Liver (tissue), 9 donors: ENCODE results near the gene GHR. TPM values are rescaled to one million over a fixed set of nuclear protein-coding genes. Genes with fewer than 3 reads are reported as not detected.

ENCODE experiments used
- DNase-seq: peaks from one replicate; pipeline ENCODE4 v3.0.0-alpha.2; 2017; ENCODE audit warnings: low spot score
- H3K27ac ChIP-seq, 2 donors: one replicate each; pipeline ENCODE4 v1.7.0; 2013; ENCODE audit warnings: inconsistent platforms in 2 of 2, low read length in 2 of 2, control low read depth in 1 of 2, low read depth in 1 of 2, mild to moderate bottlenecking in 1 of 2
- H3K27me3 ChIP-seq, 4 donors: one replicate each; pipeline versions ENCODE4 v1.6.1 to v1.7.0; 2013; ENCODE audit warnings: low read length in 3 of 4, inconsistent platforms in 1 of 4, mild to moderate bottlenecking in 1 of 4, moderate library complexity in 1 of 4; ENCODE audit not compliant: control insufficient read depth in 4 of 4, insufficient read depth in 4 of 4
- H3K36me3 ChIP-seq, 4 donors: one replicate each; pipeline versions ENCODE4 v1.6.1 to v1.7.0; 2013; ENCODE audit warnings: low read length in 3 of 4, mild to moderate bottlenecking in 3 of 4, low read depth in 1 of 4, moderate library complexity in 1 of 4; ENCODE audit not compliant: control insufficient read depth in 4 of 4, insufficient read depth in 3 of 4
- H3K4me1 ChIP-seq, 4 donors: one replicate each; pipeline versions ENCODE4 v1.6.1 to v1.7.0; 2013; ENCODE audit warnings: low read length in 3 of 4, mild to moderate bottlenecking in 3 of 4, moderate library complexity in 1 of 4; ENCODE audit not compliant: control insufficient read depth in 4 of 4, insufficient read depth in 4 of 4
- H3K4me3 ChIP-seq, 3 donors: one replicate each; pipeline versions ENCODE4 v1.6.1 to v1.7.0; 2013; ENCODE audit warnings: low read length in 3 of 3, control low read depth in 1 of 3, low read depth in 1 of 3, mild to moderate bottlenecking in 1 of 3
- H3K9ac ChIP-seq, 2 donors: one replicate each; pipeline ENCODE4 v1.7.0; 2013; ENCODE audit warnings: low read length in 2 of 2, mild to moderate bottlenecking in 2 of 2, moderate library complexity in 2 of 2, control low read depth in 1 of 2, low read depth in 1 of 2
- H3K9me3 ChIP-seq, 4 donors: one replicate each; pipeline versions ENCODE4 v1.6.1 to v1.7.0; 2013; ENCODE audit warnings: low read length in 3 of 4; ENCODE audit not compliant: control insufficient read depth in 4 of 4
- GABPA ChIP-seq, 2 donors: IDR thresholded peaks in 1 of 2; conservative IDR thresholded peaks in 1 of 2; 2 replicates each; pipeline ENCODE4 v1.6.1; 2016; ENCODE audit warnings: antibody characterized with exemption in 2 of 2, mild to moderate bottlenecking in 1 of 2, moderate library complexity in 1 of 2
- JUND ChIP-seq, 2 donors: IDR thresholded peaks; 2 replicates each; pipeline ENCODE4 v1.6.1; 2016; ENCODE audit warnings: antibody characterized with exemption in 2 of 2
- RXRA ChIP-seq, 2 donors: IDR thresholded peaks; 2 replicates each; pipeline ENCODE4 v1.6.1; 2017 to 2018; ENCODE audit warnings: antibody characterized with exemption in 2 of 2, mild to moderate bottlenecking in 1 of 2
- SP1 ChIP-seq: IDR thresholded peaks from 2 replicates; pipeline ENCODE4 v1.6.1; 2018; ENCODE audit warnings: antibody characterized with exemption, mild to moderate bottlenecking
- TAF1 ChIP-seq: conservative IDR thresholded peaks from 2 replicates; pipeline ENCODE4 v1.6.1; 2016; ENCODE audit warnings: antibody characterized with exemption, mild to moderate bottlenecking
- WGBS: extraction: QIAGEN DNeasy Blood & Tissue Kit; methylation state at CpG from one replicate; pipeline ENCODE4 v1.1.7; 2013; 5-methylcytosine and 5-hydroxymethylcytosine counted together
- polyA plus RNA-seq, 2 donors: library from polyadenylated mRNA; stranded (reverse) in 1 of 2; unstranded in 1 of 2; fragments of 200-250 nt in 1 of 2; fragments of >200 nt in 1 of 2; fragmentation: Nextera tagmentation in 1 of 2; extraction: Ambion mirVana in 1 of 2; gene quantifications; one replicate each; pipeline versions ENCODE4 v1.2.1 to v1.2.3, GENCODE V29; 2013 to 2015
- total RNA-seq, 2 donors: library from RNA; depleted of rRNA; stranded (reverse); fragments of >200 nt; gene quantifications; one replicate each; pipeline ENCODE4 v1.2.3, GENCODE V29; 2014
- donor health status: healthy.
- donor health status: healthy.
- donor health status: healthy.
- donor health status: healthy.
- donor health status: healthy.

The GHR gene
- total and polyA plus RNA-seq, 4 donors: 6.6 to 104 (median 20.9) TPM

- peaks cover 0 to 11% (median 7%) of the 10 kb centered on the region in 4 donors for H3K4me1 ChIP-seq
- TF ChIP-seq TAF1: no peak
- no peak for TF ChIP-seq JUND (IDR thresholded peaks at IDR 0.05)
- TF ChIP-seq GABPA (IDR thresholded peaks at IDR 0.05 in 1 of 2, conservative IDR thresholded peaks at IDR 0.05 in 1 of 2): no peak
- no peak for TF ChIP-seq RXRA (IDR thresholded peaks at IDR 0.05)
- 26% methylated on average over 1 of the region's 1 CpG for WGBS
- H3K9ac ChIP-seq: no peak overlapping the region
- DNase-seq: no peak
- no peak overlapping the region for H3K4me3 ChIP-seq
- peaks cover 0 to 1% (median 0%) of the 10 kb centered on the region in 4 donors for H3K36me3 ChIP-seq
- H3K27me3 ChIP-seq: no peaks in the 10 kb centered on the region
- no peak overlapping the region for H3K27ac ChIP-seq
- no peaks in the 10 kb centered on the region for H3K9me3 ChIP-seq
These were observed 344.9 kb downstream of the GHR start for GRCh38 chr5:42768106-42768504.

- Histone ChIP-seq H3K9me3 (no peaks in the 10 kb centered on the region), H3K4me1 (peaks cover 0 to 11% (median 7%) of the 10 kb centered on the region in 4 donors), H3K36me3 (no peaks in the 10 kb centered on the region), H3K27me3 (no peaks in the 10 kb centered on the region), H3K4me3 (no peak overlapping the region), H3K9ac (no peak overlapping the region), H3K27ac (no peak overlapping the region)
- no peak for TF ChIP-seq SP1
- DNase-seq: no peak
These were observed 346.8 kb downstream of the GHR start for GRCh38 chr5:42770003-42770402.
